ENCODE results near the gene TMEM51. TPM values are rescaled to one million over a fixed set of nuclear protein-coding genes. Genes with fewer than 3 reads are reported as not detected.
"Not testable (repeated sequence)": the region's sequence is repeated elsewhere in the genome, so short reads cannot be mapped to it uniquely, and the experiment has no call there.

The TMEM51 gene
- total RNA-seq, 1 experiment from 2014 or later, result 9.5 TPM

GRCh38 chr1:15125101-15125745 is 28.3 kb upstream of the TMEM51 start:
- DNase-seq (ENCODE audit: low read depth), result no peak

- no peak for DNase-seq (ENCODE audit: low read depth)
These were observed 25.5 kb upstream of the TMEM51 start for GRCh38 chr1:15128077-15128476.

- peak; percentile 45 for DNase-seq (ENCODE audit: low read depth)
These were observed 24.8 kb upstream of the TMEM51 start for GRCh38 chr1:15128520-15129313.

- DNase-seq (ENCODE audit: low read depth), result no peak
These were observed 23.6 kb upstream of the TMEM51 start for GRCh38 chr1:15129944-15130343.

GRCh38 chr1:15130607-15131006 is 22.9 kb upstream of the TMEM51 start:
- DNase-seq (ENCODE audit: low read depth), result no peak

GRCh38 chr1:15132965-15133364 is 20.6 kb upstream of the TMEM51 start:
- DNase-seq (ENCODE audit: low read depth), result no peak

GRCh38 chr1:15134285-15134684 is 19.3 kb upstream of the TMEM51 start:
- no peak for DNase-seq (ENCODE audit: low read depth)

GRCh38 chr1:15135604-15136003 is 17.9 kb upstream of the TMEM51 start:
- not testable (repeated sequence) for DNase-seq (ENCODE audit: low read depth)

GRCh38 chr1:15137809-15138208 is 15.7 kb upstream of the TMEM51 start:
- no peak for DNase-seq (ENCODE audit: low read depth)

GRCh38 chr1:15139654-15140350 is 13.7 kb upstream of the TMEM51 start:
- no peak for DNase-seq (ENCODE audit: low read depth)

- DNase-seq (ENCODE audit: low read depth), result peak; percentile 20
These were observed 11.5 kb upstream of the TMEM51 start for GRCh38 chr1:15141935-15142539.

- DNase-seq (ENCODE audit: low read depth), result no peak
These were observed 8.2 kb upstream of the TMEM51 start for GRCh38 chr1:15145327-15145726.

- DNase-seq (ENCODE audit: low read depth), result peak; percentile 25
These were observed 7.3 kb upstream of the TMEM51 start for GRCh38 chr1:15146142-15146680.

- no peak for DNase-seq (ENCODE audit: low read depth)
These were observed 6.6 kb upstream of the TMEM51 start for GRCh38 chr1:15146971-15147376.

- no peak for DNase-seq (ENCODE audit: low read depth)
These were observed 5.5 kb upstream of the TMEM51 start for GRCh38 chr1:15148004-15148403.

- DNase-seq (ENCODE audit: low read depth), result no peak
These were observed 5.1 kb upstream of the TMEM51 start for GRCh38 chr1:15148475-15148874.

- DNase-seq (ENCODE audit: low read depth), result no peak
These were observed 4.6 kb upstream of the TMEM51 start for GRCh38 chr1:15148941-15149340.

- DNase-seq (ENCODE audit: low read depth), result no peak
These were observed 3.2 kb upstream of the TMEM51 start for GRCh38 chr1:15150376-15150775.

GRCh38 chr1:15151377-15151806 is 2.2 kb upstream of the TMEM51 start:
- DNase-seq (ENCODE audit: low read depth), result no peak

- DNase-seq (ENCODE audit: low read depth), result no peak
These were observed 1.7 kb upstream of the TMEM51 start for GRCh38 chr1:15151871-15152270.

- DNase-seq (ENCODE audit: low read depth), result peak; percentile 80
These were observed 996 bp upstream of the TMEM51 start for GRCh38 chr1:15152318-15153183.

Measured in LHCN-M2 (cell line).